LNCaP clone FGC (cell line): ENCODE results near the gene ST3GAL3.
"Not testable (repeated sequence)": the region's sequence is repeated elsewhere in the genome, so short reads cannot be mapped to it uniquely, and the experiment has no call there.

Experiments used
- DNase-seq: peaks from one replicate; pipeline ENCODE4 v3.0.0-alpha.2; 2011; ENCODE audit warnings: low read depth
- H3K4me3 ChIP-seq: 2 replicates; pipeline ENCODE4 v1.5.1; 2011; ENCODE audit warnings: mild to moderate bottlenecking, low read depth, low read length, control low read depth
- TF ChIP-seq, protein P1 (sequence below): IDR thresholded peaks from 2 replicates; pipeline ENCODE4 v1.5.1; 2012; ENCODE audit warnings: mild to moderate bottlenecking; ENCODE audit not compliant: control insufficient read depth, insufficient read depth; ENCODE audit errors: extremely low read depth

The ST3GAL3 gene

DNA sequence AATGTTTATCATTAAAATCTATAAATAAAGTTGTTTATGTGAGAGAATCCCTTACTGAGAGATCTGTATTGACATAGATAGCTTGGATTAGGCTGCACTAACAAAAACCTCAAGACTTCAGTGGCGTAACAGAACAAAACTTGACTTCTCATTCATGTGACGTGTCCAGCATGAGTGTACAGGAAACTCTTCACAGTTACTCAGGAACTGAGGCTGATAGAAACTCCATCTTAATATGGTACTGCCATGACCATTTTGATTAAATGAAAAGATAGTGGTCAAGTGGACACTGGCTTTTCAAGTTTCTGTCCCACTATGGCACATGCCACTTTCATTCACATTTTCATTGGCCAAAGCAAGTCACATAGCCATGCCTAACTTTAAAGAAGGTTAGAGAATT, 3.7 kb downstream of the ST3GAL3 start:
- TF ChIP-seq, protein P1, sequence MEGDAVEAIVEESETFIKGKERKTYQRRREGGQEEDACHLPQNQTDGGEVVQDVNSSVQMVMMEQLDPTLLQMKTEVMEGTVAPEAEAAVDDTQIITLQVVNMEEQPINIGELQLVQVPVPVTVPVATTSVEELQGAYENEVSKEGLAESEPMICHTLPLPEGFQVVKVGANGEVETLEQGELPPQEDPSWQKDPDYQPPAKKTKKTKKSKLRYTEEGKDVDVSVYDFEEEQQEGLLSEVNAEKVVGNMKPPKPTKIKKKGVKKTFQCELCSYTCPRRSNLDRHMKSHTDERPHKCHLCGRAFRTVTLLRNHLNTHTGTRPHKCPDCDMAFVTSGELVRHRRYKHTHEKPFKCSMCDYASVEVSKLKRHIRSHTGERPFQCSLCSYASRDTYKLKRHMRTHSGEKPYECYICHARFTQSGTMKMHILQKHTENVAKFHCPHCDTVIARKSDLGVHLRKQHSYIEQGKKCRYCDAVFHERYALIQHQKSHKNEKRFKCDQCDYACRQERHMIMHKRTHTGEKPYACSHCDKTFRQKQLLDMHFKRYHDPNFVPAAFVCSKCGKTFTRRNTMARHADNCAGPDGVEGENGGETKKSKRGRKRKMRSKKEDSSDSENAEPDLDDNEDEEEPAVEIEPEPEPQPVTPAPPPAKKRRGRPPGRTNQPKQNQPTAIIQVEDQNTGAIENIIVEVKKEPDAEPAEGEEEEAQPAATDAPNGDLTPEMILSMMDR = no peak
- no peak overlapping the region for H3K4me3 ChIP-seq
- no peak for DNase-seq

DNA sequence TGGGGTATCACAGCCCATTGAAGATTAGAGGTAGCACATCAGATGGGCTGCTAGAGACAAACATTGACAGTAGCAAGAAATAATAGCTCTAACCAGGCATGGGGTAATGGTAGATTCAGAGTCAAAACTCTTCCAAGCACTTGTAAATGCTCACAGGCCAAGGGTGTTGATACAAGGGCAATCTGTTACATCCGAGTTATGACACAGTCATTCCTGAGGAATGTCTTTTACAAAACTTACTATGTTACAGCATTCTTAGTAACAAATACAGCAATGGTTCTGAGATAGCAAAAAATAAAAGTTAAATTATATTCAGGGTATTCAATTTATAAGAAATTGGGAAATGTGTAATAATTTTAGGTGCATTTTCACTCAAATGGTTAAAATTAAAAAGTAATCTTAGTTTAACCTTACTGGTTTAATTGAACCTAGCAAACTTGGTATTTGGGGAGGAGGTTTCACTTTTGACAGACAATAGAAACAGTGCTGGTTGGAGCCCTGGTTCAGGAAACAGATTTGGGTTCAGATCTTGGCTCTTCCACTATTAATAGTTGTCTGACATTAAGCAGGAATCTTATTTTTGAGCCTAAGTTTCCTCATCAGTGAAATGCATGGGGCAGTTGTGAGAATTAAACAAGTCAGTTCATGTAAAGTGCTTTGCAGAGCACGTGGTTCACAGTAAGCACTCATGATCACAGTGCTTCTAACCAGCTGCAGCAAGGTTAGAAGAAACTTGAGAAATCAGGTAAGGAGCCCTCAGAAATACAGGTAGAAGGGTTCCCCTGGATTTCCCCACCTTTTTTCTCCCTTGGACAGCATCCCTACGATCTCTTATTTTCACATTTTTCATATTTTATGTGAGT, 4.4 kb downstream of the ST3GAL3 start:
- no peak overlapping the region for H3K4me3 ChIP-seq
- TF ChIP-seq, protein P1 = no peak
- DNase-seq = no peak

DNA sequence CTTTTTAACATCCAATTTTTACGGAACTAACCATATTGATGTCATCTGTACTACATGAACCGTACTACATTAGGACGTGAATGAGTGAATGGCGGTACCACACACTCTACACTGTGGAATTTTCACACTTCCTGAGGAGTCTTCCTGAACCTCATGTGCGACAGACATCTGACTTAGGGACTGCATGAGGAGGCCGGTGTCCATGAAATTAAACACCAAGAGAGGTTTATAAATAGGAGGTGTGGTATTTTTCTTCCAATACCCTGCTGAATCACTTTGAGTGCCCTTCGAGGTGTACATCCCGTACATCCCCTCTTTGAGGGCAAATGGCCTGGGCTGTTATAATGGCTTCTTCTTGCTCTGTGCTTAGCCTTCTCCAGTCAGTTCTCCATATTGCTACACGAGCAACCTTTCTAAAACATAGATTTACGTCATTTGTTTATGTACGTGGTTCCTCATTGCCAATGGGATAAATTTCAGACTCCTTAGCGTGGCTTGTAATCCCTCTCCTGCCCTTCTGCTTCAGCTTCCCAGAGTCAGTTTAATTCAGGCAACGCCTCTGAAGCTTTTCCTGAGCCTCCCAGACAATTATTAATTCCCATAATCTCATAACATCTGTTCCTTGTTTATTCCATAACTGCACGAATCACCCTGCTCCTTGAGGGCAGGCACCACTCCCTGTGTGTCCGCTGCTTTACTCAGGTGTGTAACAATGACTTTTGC, 9.4 kb downstream of the ST3GAL3 start:
- DNase-seq = no peak
- H3K4me3 ChIP-seq = no peak overlapping the region
- TF ChIP-seq, protein P1 = no peak

DNA sequence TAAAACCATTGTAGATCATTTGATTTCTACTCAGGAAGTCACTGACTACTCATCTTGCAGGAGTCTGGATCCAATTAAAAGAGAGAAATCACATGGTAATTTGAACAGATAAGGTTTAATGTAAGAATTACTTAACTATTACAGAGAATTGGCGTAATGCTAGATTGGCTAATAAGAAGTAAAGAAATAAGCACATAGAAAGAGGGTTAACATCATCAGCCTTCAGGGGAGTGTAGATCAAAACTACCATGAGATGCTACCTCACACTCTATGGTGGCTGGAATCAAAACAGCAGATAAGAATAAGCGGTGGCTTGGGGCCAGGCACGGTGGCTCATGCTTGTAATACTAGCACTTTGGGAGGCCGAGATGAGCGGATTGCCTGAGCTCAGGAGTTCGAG, 11.7 kb downstream of the ST3GAL3 start:
- no peak for DNase-seq
- TF ChIP-seq, protein P1 = no peak
- no peak overlapping the region for H3K4me3 ChIP-seq

DNA sequence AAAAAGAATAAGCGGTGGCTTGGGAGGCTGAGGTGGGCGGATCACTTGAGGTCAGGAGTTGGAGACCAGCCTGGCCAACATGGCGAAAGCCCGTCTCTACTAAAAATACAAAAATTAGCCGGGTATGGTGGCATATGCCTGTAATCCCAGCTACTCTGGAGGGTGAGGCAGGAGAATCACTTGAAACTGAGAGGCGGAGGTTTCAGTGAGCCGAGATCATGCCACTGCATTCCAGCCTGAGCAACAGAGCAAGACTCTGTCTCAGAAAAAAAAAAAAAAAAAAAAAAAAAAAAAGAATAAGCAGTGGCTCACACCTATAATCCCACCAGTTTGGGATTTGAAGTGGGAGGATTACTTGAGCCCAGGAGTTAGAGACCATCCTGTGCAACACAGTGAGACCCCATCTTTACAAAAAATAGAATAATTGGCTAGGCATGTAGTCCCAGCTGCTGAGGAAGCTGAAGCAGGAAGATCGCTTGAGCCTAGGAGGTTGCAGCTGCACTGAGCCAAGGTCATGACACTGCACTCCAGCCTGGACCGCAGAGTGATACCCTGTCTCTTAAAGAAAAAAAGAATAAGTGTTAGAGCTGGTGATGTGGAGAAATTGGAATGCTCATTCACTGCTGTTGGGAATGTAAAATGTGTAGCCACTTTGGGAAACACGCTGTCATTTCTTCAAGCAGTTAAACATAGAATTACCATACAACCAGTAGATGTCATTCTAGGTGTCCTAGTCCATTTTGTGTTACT, 12.5 kb downstream of the ST3GAL3 start:
- H3K4me3 ChIP-seq, DNase-seq: not testable (repeated sequence)

DNA sequence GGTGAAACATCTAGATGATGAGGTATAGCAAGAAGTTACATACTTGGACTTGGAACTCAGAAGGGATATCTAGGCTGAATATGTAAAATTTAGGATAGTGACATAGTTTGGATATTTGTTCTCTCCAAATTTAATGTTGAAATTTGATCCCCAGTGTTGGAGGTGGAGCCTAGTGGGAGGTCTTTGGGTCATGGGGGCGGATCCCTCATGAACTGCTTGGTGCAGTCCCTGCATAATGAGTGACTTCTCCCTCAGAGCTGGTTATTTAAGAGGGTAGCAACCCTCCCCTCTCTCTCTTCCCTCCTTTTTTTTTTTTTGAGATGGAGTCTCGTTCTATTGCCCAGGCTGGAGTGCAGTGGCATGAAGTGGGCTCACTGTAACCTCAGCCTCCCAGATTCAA, 15.5 kb downstream of the ST3GAL3 start:
- no peak overlapping the region for H3K4me3 ChIP-seq
- TF ChIP-seq, protein P1 = no peak
- DNase-seq = no peak
